Lower leg skin (tissue), 3 donors: ENCODE results near the gene CTDSP2.

Source experiments
- POLR2A ChIP-seq, 2 donors: fragments of 450-650 bp; IDR thresholded peaks; one replicate each; pipeline ENCODE4 v1.6.1; 2016 to 2017; ENCODE audit warnings: antibody characterized with exemption in 2 of 2, mild to moderate bottlenecking in 1 of 2, moderate library complexity in 1 of 2
- TF ChIP-seq, protein P1 (sequence below), 3 donors: fragments of 450-650 bp; IDR thresholded peaks; one replicate each; pipeline ENCODE4 v1.5.1; 2016; ENCODE audit warnings: antibody characterized with exemption in 3 of 3, mild to moderate bottlenecking in 3 of 3, moderate library complexity in 2 of 3

DNA sequence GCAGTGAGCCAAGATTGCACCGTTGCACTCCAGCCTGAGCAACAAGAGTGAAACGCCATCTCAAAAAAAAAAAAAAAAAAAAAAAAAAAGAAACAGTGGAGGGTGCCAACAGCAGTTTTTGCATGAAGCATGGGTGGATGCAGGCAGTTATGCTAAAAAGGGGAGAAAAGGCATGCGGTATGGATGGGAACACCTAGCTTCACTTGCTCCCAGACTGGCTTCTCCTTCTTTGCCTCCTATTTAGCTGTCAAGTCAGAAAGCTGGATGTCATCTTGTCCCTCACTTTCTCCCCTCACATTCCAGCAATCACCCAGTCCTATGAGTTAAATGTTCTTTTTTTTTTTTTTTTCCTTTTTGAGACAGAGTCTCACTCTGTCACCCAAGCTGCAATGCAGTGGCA is 71.5 kb downstream of the CTDSP2 start:
- TF ChIP-seq, protein P1, sequence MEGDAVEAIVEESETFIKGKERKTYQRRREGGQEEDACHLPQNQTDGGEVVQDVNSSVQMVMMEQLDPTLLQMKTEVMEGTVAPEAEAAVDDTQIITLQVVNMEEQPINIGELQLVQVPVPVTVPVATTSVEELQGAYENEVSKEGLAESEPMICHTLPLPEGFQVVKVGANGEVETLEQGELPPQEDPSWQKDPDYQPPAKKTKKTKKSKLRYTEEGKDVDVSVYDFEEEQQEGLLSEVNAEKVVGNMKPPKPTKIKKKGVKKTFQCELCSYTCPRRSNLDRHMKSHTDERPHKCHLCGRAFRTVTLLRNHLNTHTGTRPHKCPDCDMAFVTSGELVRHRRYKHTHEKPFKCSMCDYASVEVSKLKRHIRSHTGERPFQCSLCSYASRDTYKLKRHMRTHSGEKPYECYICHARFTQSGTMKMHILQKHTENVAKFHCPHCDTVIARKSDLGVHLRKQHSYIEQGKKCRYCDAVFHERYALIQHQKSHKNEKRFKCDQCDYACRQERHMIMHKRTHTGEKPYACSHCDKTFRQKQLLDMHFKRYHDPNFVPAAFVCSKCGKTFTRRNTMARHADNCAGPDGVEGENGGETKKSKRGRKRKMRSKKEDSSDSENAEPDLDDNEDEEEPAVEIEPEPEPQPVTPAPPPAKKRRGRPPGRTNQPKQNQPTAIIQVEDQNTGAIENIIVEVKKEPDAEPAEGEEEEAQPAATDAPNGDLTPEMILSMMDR (IDR thresholded peaks at IDR 0.05) = no peak
- TF ChIP-seq POLR2A (IDR thresholded peaks at IDR 0.05) = no peak
